K562 (cell line): ENCODE results near the gene PRRG1. TPM values are rescaled to one million over a fixed set of nuclear protein-coding genes. Genes with fewer than 3 reads are reported as not detected.

Source experiments
- ATAC-seq: fragments of 200-7000 bp; cut with Tn5 transposase; 3 replicates; pipeline ENCODE4 v1.9.1; 2020; ENCODE audit warnings: moderate library complexity
- BruUV-seq: library from RNA; stranded (reverse); fragments of 400-500 nt; replicated peaks from 2 replicates; lab custom pipeline; 2021; lab: Mats Ljungman, UMichigan
- CTCF ChIA-PET: fragments of 300-600 bp; formaldehyde crosslinking; extraction: SDS; loops from one replicate; lab custom pipeline; 2021; ENCODE audit warnings: low intra/inter-chr PET ratio; lab: Yijun Ruan, JAX
- POLR2A ChIA-PET: fragments of 300-600, 350-650 bp; sonication (Branson Sonifier 250); formaldehyde crosslinking; extraction: SDS; loops from one replicate; lab custom pipeline; 2021; ENCODE audit warnings: antibody characterized with exemption, inconsistent platforms; lab: Yijun Ruan, JAX
- DNase-seq, 4 experiments: peaks; one replicate each; pipeline versions ENCODE4 v3.0.0 to v3.0.0-alpha.2; 2011 to 2018; ENCODE audit warnings: low spot score in 3 of 4, mixed read lengths in 3 of 4; ENCODE audit errors: extremely low read depth in 1 of 4
- FAIRE-seq: peaks from 2 replicates; lab custom pipeline; 2011; peaks lifted over from hg19 to GRCh38; lab: Jason Lieb, UNC
- H2AFZ ChIP-seq: 2 replicates; pipeline ENCODE4 v1.6.0; 2011; ENCODE audit warnings: low read depth, low read length, control low read depth, inconsistent platforms
- H3K27ac ChIP-seq: fragments of 200-600 bp; 3 replicates; pipeline ENCODE4 v1.8.0; 2011; ENCODE audit warnings: low read depth, mild to moderate bottlenecking, control low read depth, inconsistent platforms, low read length, moderate library complexity, mixed read lengths; ENCODE audit errors: extremely low read depth
- H3K27me3 ChIP-seq, 2 experiments: fragments of 300-600 bp in 1 of 2; 2 replicates in 1 of 2; 3 replicates in 1 of 2; pipeline versions ENCODE4 v1.6.0 to v1.8.0; 2011; ENCODE audit warnings: inconsistent platforms in 2 of 2, low read length in 2 of 2, mild to moderate bottlenecking in 1 of 2, mixed read lengths in 1 of 2, moderate library complexity in 1 of 2; ENCODE audit not compliant: control insufficient read depth in 2 of 2, insufficient read depth in 2 of 2
- H3K36me3 ChIP-seq: fragments of 300-600 bp; 3 replicates; pipeline ENCODE4 v1.8.0; 2011; ENCODE audit warnings: mild to moderate bottlenecking, low read length, inconsistent platforms; ENCODE audit not compliant: control insufficient read depth, insufficient read depth
- H3K4me1 ChIP-seq, 2 experiments: fragments of 200-600 bp in 1 of 2; replicated peaks in 1 of 2; 2 replicates in 1 of 2; 3 replicates in 1 of 2; pipeline versions ENCODE4 v1.5.1 to v1.8.0; 2011; ENCODE audit warnings: inconsistent platforms in 2 of 2, low read length in 2 of 2, mild to moderate bottlenecking in 1 of 2, mixed read lengths in 1 of 2, moderate library complexity in 1 of 2; ENCODE audit not compliant: control insufficient read depth in 2 of 2, insufficient read depth in 2 of 2
- H3K4me2 ChIP-seq: 2 replicates; pipeline ENCODE4 v1.6.1; 2011; ENCODE audit warnings: low read length, control low read depth, inconsistent platforms, mixed read lengths; ENCODE audit not compliant: insufficient read depth
- H3K4me3 ChIP-seq: fragments of 200-600 bp; sonication (generic), shearing (Covaris generic); 2 replicates; pipeline ENCODE4 v1.5.1; 2016; ENCODE audit warnings: control low read depth, inconsistent platforms
- H3K79me2 ChIP-seq: fragments of 200-600 bp; 3 replicates; pipeline ENCODE4 v1.8.0; 2011; ENCODE audit warnings: low read length, inconsistent platforms; ENCODE audit not compliant: control insufficient read depth, insufficient read depth
- H3K9ac ChIP-seq, 2 experiments: 2 replicates each; pipeline versions ENCODE4 v1.6.0 to v1.6.1; 2011; ENCODE audit warnings: low read depth in 2 of 2, low read length in 2 of 2, control low read depth in 1 of 2, inconsistent platforms in 1 of 2, mild to moderate bottlenecking in 1 of 2, mixed read lengths in 1 of 2; ENCODE audit not compliant: insufficient read depth in 1 of 2
- H3K9me1 ChIP-seq: one replicate; pipeline ENCODE4 v1.6.0; 2011; ENCODE audit warnings: inconsistent platforms, mild to moderate bottlenecking, low read length, moderate library complexity; ENCODE audit not compliant: control insufficient read depth, insufficient read depth
- H3K9me3 ChIP-seq: replicated peaks from 2 replicates; pipeline ENCODE4 v1.5.1; 2011; ENCODE audit warnings: low read depth, low read length, inconsistent platforms; ENCODE audit not compliant: control insufficient read depth, insufficient read depth
- H4K20me1 ChIP-seq: replicated peaks from 2 replicates; pipeline ENCODE4 v1.6.1; 2011; ENCODE audit warnings: low read length, inconsistent platforms, mixed read lengths; ENCODE audit not compliant: control insufficient read depth, insufficient read depth
- C11orf30 ChIP-seq: fragments of 450-650 bp; IDR thresholded peaks from 2 replicates; pipeline ENCODE4 v1.6.1; 2016; ENCODE audit warnings: low read depth, mild to moderate bottlenecking
- L3MBTL2 ChIP-seq: fragments of 450-650 bp; IDR thresholded peaks from 2 replicates; pipeline ENCODE4 v1.6.1; 2016; ENCODE audit warnings: mild to moderate bottlenecking, moderate library complexity
- MAFF ChIP-seq: IDR thresholded peaks from 2 replicates; pipeline ENCODE4 v1.6.1; 2012; ENCODE audit warnings: low read length, improper control_type of control experiment
- MAFG ChIP-seq: fragments of 450-650 bp; conservative IDR thresholded peaks from 2 replicates; pipeline ENCODE4 v1.6.1; 2016; ENCODE audit warnings: missing genetic modification characterization, missing compliant biosample characterization
- MAFK ChIP-seq: IDR thresholded peaks from 2 replicates; pipeline ENCODE4 v1.6.1; 2011; ENCODE audit warnings: low read length, improper control_type of control experiment
- TEAD4 ChIP-seq, 2 experiments: sonication (generic) in 1 of 2; formaldehyde crosslinking in 1 of 2; IDR thresholded peaks; 2 replicates each; pipeline versions ENCODE4 v1.6.1 to v1.8.0; 2012 to 2022; ENCODE audit warnings: borderline replicate concordance in 1 of 2, inconsistent platforms in 1 of 2, low read length in 1 of 2, mild to moderate bottlenecking in 1 of 2, missing genetic modification reagents in 1 of 2
- YY1 ChIP-seq, 3 experiments: IDR thresholded peaks; 2 replicates each; pipeline ENCODE4 v1.6.1; 2011; ENCODE audit warnings: low read length in 2 of 3, mild to moderate bottlenecking in 2 of 3, moderate library complexity in 2 of 3, borderline replicate concordance in 1 of 3, control low read depth in 1 of 3, low read depth in 1 of 3; ENCODE audit not compliant: insufficient read depth in 3 of 3, insufficient replicate concordance in 2 of 3, control insufficient read depth in 1 of 3, insufficient read length in 1 of 3; ENCODE audit errors: extremely low read depth in 1 of 3
- ZNF316 ChIP-seq: fragments of 450-650 bp; IDR thresholded peaks from 2 replicates; pipeline ENCODE4 v1.6.1; 2016
- WGBS: fragments of 100-300 bp; shearing (Covaris generic); methylation state at CpG from one replicate; pipeline ENCODE4 v1.1.6; 2016; ENCODE audit warnings: low coverage, mixed read lengths; ENCODE audit not compliant: insufficient coverage; ENCODE audit errors: missing lambda C conversion rate; 5-methylcytosine and 5-hydroxymethylcytosine counted together
- in situ Hi-C: fragments of 300-500 bp; cut with MboI; formaldehyde crosslinking; loops from 4 replicates; pipeline ENCODE4 v1.15.0; 2018; ENCODE audit warnings: inconsistent platforms, mixed read lengths
- intact Hi-C: fragments of 100-400 bp; cut with micrococcal nuclease; formaldehyde crosslinking; loops from 2 replicates; pipeline ENCODE4 v1.14.2; 2022
- polyA plus RNA-seq, 8 experiments: library from polyadenylated mRNA; depleted of rRNA in 4 of 8; stranded (reverse) in 5 of 8; unstranded in 3 of 8; fragments of >200 nt; fragmentation: Nextera tagmentation in 2 of 8; fragmentation: Illumina TruSeq in 1 of 8; extraction: Ambion mirVana in 2 of 8; extraction: Trizol in 1 of 8; gene quantifications; 2 replicates each; pipeline versions ENCODE4 v1.2.1 to v1.2.3, GENCODE V29; 2011 to 2014; ENCODE audit warnings: inconsistent platforms in 1 of 8, missing spikeins in 1 of 8
- total RNA-seq, 7 experiments: library from RNA; depleted of rRNA in 6 of 7; stranded (reverse); fragments of >200 nt in 6 of 7; fragmentation: Illumina TruSeq in 2 of 7; extraction: Trizol in 2 of 7; gene quantifications; 2 replicates each; pipeline versions ENCODE4 v1.2.1 to v1.2.3, GENCODE V29; 2011 to 2021; ENCODE audit warnings: low replicate concordance in 1 of 7

The PRRG1 gene
- total and polyA plus RNA-seq, 9 of the 15 experiments (the other 6 are each of a cell fraction or from before 2014, with no cell fraction given) = 1.7 to 11.8 (median 4.2) TPM

DNA sequence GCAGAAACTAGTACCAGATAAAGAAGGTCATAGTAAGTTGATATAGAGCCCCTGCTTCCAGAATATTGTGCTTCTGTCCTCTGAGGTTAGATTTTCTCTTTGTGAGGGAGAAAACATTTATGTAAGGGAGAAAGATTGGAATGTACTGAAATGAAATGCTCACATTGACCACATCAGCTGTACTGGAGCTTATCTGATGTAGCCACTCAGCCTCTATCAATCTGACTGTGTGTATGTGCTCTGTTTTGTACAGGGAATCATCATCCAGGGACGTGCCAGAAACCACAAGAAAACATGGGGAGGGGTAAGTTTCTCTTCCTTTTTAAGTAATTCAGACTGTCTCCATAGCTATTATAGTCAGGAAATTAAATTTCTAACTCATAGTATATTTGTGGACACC, 56.8 kb downstream of the PRRG1 start:
- Histone ChIP-seq H3K9ac (no peak overlapping the region), H2AFZ (no peak overlapping the region), H3K36me3 (no peaks in the 10 kb centered on the region), H3K27me3 (no peaks in the 10 kb centered on the region), H3K9me1 (no peaks in the 10 kb centered on the region), H4K20me1 (no peaks in the 10 kb centered on the region), H3K4me2 (no peak overlapping the region), H3K9me3 (no peaks in the 10 kb centered on the region), H3K4me3 (no peak overlapping the region), H3K4me1 (0 out of 5 replicates have a peak, but pooled peaks cover 0 to 3% of the 10 kb centered on the region in 2 experiments), H3K27ac (no peak overlapping the region), H3K79me2 (no peaks in the 10 kb centered on the region)
- no peak for TF ChIP-seq L3MBTL2
- peak; percentile 40; the same call in 1 of the 2 replicates for TF ChIP-seq TEAD4 (IDR thresholded peaks at IDR 0.05; ENCODE audit: low read length)
- no peak for TF ChIP-seq TEAD4 (CRISPR knock-in tag; IDR thresholded peaks at IDR 0.05; ENCODE audit: borderline replicate concordance)
- no TSS peak for BruUV-seq
- intact Hi-C loops (no loop called here), in situ Hi-C loops (no loop called here)
- no peak for FAIRE-seq
- CTCF ChIA-PET = no interaction called here
- ATAC-seq = 0 out of 3 replicates have a peak, but pooled peaks have one; percentile 37
- POLR2A ChIA-PET = no interaction called here
- 0% methylated on average over 1 of the region's 1 CpG for WGBS
- peak in 1 of 4 experiments; percentile 4 for DNase-seq

- BruUV-seq = no TSS peak
- H3K79me2 ChIP-seq = no peaks in the 10 kb centered on the region
- no peaks in the 10 kb centered on the region for H3K9me3 ChIP-seq
- 58% methylated on average over 4 of the region's 4 CpGs for WGBS
- H3K9ac ChIP-seq = no peak overlapping the region
- no peak for DNase-seq
- H3K9me1 ChIP-seq = no peaks in the 10 kb centered on the region
- H3K4me2 ChIP-seq = no peak overlapping the region
- in situ Hi-C loops = no loop called here
- CTCF ChIA-PET = no interaction called here
- no peaks in the 10 kb centered on the region for H3K36me3 ChIP-seq
- H3K4me3 ChIP-seq = no peak overlapping the region
- intact Hi-C loops = no loop called here
- no peaks in the 10 kb centered on the region for H3K27me3 ChIP-seq
- POLR2A ChIA-PET = no interaction called here
- ATAC-seq = no peak
- no peak overlapping the region for H3K27ac ChIP-seq
- no peak for FAIRE-seq
- H3K4me1 ChIP-seq = 0 out of 5 replicates have a peak, but pooled peaks cover 0 to 3% of the 10 kb centered on the region in 2 experiments
- H4K20me1 ChIP-seq = no peaks in the 10 kb centered on the region
- TF ChIP-seq ZNF316 = peak; percentile 54
- peak; percentile 37; the same call in 1 of the 2 replicates for TF ChIP-seq C11orf30
- 0 out of 2 replicates have a peak, but pooled peaks have one; percentile 15 for TF ChIP-seq MAFG
- TF ChIP-seq YY1 (IDR thresholded peaks at IDR 0.05; ENCODE audit: borderline replicate concordance in 1 of 3, control insufficient read depth in 1 of 3, extremely low read depth in 1 of 3, insufficient read depth in 3 of 3, insufficient read length in 1 of 3, insufficient replicate concordance in 2 of 3, low read depth in 1 of 3, low read length in 2 of 3) = no peak
- TF ChIP-seq MAFK = peak; percentile 51; the same call in 1 of the 2 replicates
- peak; percentile 37; the same call in 1 of the 2 replicates for TF ChIP-seq MAFF
- H2AFZ ChIP-seq = no peak overlapping the region
Observed at GRCh38 chrX:37407736-37408135, 58.6 kb downstream of the PRRG1 start.
